HG03558 (cell line): ENCODE data around the gene IDI2.
"Not testable (repeated sequence)": the region's sequence is repeated elsewhere in the genome, so short reads cannot be mapped to it uniquely, and the experiment has no call there.

Experiments
- ATAC-seq: cut with Tn5 transposase; IDR thresholded peaks from one replicate; pipeline ENCODE4 v1.9.1; 2021; ENCODE audit warnings: moderate number of reproducible peaks; ENCODE audit not compliant: unreplicated experiment; ENCODE audit errors: extremely low read depth

IDI2 gene

DNA sequence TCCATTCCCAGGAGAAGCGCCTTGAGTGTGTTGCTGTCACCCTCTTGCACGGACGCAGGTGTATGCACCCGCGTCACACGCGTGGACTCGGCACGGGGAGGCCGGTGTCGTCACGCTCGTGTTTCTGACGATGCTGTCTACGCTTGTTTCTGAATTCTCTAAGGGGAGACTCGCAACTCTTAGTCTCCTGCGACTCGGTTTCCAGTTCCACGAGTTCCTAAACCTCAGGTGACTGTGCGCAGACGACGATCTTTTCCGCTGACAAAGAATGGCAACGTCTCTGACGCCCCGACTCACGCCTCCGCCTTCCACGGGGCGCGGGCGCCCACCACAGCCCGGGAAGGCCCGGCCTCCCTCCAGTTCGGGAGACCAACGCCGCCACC, 22.7 kb upstream of the IDI2 start:
- ATAC-seq: no peak

DNA sequence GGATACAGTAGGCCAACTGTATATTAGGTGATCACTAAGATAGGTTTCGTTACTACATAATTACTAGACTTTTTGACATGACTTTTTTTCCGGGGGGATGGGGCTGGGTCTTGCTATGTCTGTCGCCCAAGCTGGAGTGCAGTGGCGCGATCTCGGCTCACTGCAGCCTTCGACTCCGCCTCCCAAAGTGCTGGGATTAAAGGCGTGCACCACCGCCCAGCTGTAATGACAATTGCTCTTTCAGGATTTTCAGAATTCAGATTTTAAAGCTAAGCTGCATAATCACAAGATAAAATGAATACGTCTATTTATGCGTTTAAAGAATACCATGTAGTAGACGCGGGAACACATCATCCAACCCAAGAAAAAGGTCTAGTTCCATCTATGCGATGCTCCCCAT, 22.3 kb upstream of the IDI2 start:
- ATAC-seq: no peak

DNA sequence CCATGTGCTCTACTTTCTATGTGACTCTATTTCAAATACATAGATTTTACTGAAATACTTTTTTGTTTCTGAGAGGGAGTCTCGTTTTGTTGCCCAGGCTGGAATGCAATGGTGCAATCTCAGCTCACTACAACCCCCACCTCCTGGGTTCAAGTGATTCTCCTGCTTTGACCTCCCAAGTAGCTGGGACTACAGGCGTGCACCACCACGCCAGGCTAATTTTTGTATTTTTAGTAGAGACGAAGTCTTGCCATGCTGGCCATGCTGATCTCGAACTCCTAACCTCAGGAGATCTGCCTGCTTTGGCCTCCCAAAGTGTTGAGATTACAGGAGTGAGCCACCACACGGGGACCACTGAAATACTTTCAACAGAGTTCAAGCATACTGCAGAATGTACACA, 19.8 kb upstream of the IDI2 start:
- ATAC-seq: no peak

DNA sequence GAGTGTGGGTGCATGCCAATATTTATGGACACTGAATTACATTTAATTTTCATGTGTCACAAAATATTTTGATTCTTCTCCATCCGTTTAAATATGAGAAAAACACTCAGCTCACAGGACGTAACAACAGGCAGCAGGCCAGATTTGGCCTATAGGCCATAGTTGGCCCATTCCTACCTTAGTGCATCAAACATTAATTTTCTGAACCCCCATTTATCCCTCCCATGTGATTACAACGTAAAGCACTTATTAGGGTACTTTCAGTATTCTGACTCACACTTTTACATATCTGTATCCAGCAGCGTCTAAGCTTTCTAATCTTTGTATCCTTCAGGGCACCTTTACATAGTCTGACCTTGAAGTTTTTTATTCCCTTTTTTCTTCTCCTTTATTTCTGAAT, 19.3 kb upstream of the IDI2 start:
- ATAC-seq: no peak

DNA sequence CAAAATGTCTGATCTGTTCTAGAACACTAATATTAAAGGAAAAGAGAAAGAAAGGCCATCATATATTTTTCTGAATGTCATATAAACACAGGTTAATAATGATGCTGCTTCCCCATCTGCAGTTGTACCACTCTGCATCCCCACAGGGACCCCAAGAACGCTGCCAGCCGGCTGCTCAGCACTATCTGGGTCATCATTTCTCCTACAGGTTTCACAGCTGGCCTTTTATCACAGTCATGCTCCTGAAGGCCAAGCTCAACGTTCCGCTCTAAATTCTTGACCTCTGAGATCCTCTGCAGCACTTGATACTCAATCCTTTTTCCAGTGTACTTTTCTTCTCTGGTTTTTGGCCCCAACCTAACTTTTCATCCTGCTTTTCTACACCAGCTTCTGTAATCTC, 18.5 kb upstream of the IDI2 start:
- no peak for ATAC-seq

DNA sequence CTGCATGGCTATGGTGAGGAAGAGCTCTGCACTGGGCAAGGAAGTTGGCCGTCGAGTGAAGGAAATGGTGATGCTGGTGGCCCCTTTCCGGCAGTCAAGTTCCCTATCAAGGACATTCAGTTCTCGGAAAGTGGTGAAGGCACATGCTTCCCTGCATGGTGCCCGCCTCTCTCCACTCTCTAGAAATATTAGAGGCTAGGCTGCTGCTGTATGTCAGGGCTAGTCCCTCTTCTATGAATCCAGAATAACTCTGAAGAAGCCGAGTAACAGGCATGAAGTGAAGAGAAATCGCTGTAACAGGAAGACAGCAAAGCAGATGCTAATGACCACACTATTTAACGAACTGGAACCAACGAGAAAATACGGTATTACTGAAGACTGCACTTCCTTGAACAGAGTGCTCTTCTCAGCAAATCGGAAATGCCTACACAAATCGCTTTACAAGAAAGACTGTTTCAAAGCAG, 17.9 kb upstream of the IDI2 start:
- ATAC-seq: no peak

DNA sequence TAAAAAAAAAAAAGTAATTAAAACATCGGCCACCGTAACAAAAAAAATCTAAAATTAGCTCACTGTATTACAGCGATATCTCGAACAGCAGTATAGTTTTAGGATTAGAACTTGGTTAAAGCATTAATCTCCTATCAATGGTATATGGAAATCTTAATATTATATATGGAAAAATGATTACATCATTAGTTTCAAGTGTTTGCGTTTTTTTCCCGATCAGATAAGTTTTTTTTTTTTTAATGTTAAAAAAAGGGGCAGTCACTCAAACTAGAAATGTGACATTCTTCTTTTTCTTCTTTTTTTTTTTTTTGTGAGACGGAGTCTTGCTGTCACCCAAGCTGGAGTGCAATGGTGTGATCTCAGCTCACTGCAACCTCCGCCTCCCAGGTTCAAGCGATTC, 15.9 kb upstream of the IDI2 start:
- no peak for ATAC-seq

DNA sequence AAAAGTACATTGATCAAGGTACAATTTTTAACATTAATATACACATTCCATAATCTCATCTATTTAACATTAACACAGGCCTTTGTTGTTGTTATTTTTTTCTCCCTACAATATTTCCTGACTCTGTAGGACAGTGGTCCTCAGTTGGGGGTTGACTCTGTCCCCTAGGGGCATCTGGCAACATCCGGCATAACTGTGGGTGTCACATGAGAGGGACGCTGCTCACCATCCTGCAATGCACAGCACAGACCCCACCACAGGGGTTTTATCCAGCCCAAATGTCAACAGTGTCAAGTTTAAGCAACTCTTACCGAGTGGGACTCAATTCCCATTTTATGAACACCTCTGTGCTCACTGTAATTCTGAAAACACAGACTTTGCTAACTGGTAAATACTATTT, 14.5 kb upstream of the IDI2 start:
- ATAC-seq: no peak

DNA sequence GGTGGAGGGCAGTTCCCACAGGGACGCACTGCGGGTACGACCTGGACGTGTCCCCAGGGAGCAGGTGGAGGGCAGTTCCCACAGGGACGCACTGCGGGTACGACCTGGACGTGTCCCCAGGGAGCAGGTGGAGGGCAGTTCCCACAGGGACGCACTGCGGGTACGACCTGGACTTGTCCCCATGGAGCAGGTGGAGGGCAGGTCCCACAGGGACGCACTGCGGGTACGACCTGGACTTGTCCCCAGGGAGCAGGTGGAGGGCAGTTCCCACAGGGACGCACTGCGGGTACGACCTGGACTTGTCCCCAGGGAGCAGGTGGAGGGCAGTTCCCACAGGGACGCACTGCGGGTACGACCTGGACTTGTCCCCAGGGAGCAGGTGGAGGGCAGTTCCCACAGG, 13.1 kb upstream of the IDI2 start:
- ATAC-seq: not testable (repeated sequence)

DNA sequence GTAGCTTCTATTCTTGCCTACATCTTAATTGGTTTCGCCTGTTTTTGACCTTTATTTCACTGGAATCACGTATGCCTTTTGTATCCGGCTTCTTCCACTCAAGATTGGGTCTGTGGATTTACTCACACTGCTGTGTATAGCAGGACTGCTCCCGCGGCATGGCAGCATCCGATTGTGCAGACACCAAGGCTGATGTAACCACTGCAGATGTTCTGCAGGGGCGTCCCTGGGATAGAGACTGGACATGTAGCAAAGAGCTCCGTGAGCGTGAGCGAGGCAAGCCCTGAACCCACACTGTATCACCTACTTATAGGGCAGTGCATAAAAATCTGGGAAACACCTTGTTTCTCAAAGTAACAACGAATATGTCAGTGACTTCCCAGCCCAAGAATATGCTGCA, 11.4 kb upstream of the IDI2 start:
- ATAC-seq: no peak

DNA sequence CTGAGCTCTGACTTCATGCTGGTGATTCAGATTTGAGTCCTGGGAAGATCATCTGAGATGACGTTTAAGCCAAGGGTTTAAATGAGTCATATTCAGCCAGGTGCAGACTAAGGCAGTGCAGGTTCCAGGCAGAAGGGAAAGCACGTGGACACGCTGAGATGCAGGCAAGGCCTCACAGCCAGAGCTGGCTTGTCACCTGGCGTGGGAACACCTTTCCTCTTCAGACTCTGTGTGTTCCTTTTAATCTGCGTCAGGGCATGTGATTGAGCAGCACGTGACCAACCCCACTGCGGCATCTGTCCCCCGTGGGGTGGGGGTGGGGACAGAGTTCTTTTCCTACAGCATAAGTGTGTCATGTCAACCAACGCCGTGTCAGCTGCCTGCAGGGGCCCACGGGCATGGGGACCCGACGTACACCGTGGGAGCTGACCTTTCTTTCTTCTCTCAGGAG, 10.7 kb upstream of the IDI2 start:
- ATAC-seq: no peak

DNA sequence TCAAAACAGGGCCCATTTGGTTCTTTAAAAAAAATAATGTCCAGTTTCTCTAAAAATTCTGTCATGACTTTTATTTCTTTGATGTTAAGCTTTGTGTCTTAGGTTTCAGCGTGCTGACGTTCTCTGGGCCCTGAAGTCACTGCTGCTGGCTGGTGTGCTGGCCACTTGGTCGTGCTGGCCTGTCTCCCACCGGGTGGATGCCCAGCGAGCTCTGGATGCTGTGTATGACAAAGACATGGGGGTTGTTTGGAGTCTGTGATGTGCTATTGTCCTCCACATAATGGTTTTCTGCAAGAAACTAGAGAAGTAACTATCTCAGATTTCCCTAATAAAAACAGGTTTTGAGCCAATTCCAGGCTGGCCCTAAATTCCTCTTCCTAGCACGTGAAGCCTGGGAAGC, 9.5 kb upstream of the IDI2 start:
- ATAC-seq: no peak

DNA sequence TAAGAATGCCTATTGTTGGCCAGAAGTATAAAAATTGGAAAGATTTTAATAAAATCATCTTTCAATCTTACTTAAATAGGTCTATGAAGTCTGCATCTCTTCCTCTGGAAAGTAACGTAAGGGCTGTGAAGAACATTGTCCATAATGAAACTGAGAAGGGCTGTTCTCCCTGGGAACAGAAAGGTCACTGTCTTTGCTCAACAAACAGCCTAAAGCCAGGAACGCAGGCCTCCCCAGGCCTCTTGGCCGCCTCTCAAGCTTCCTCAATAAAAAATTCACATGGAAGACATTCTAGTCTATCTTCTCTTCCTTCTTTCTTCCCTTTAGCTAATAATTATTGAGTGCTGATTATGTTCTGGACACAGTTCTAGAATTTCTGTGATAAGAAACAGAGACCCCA, 9.1 kb upstream of the IDI2 start:
- ATAC-seq: no peak

DNA sequence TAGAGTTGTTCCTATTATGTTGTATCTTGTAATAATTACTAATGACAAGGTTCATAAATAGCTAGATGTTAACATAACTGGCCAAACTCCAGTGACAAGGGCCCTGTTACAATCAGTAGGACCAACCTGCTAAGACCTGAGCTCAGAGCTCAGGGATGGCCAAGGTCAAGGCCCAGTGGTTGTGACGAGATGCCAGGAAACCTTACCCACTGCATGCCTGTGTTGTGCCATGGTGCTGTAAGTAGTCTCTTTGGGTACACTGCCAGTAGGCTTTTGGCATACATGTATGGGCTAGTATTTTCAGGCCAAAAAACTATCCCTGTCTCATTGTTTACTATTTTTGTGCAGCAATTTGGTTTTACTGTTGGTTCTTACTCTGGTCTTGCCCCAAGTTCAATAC, 7.9 kb upstream of the IDI2 start:
- ATAC-seq: no peak

DNA sequence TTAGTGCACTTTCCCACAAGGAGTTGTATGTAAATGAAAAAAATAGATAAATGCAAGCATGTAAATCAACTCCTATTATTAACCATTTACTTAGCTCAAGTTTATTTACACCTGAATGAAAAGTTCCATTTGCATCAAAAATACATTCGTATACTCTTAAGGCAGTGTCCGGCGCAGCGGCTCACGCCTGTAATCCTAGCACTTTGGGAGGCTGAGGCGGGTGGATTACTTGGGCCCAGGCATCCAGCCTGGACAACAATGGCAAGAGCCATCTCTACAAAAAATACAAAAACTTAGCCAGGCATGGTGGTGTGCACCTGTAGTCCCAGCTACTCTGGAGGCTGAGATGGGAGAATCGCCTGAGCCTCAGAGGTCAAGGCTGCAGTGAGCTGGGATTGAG, 4.2 kb upstream of the IDI2 start:
- no peak for ATAC-seq

DNA sequence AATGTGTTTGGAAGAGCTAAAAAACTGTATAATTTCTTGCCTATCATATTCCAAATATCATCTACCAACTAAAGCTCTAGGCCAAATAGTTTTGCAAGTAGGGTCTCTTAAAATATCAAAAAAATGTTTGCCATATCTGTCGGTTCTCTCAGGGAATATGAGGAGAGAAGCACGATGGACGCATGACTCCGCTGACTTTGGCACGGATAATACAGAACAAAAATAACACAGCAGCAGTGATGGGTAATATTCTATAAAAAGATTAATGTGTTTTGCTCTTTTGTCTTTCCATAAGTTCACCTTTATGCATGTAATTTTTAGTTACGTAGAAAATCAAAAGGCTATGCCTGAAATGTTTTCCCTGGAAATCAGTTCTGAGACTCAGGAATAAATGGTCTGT, 919 bp upstream of the IDI2 start:
- no peak for ATAC-seq

DNA sequence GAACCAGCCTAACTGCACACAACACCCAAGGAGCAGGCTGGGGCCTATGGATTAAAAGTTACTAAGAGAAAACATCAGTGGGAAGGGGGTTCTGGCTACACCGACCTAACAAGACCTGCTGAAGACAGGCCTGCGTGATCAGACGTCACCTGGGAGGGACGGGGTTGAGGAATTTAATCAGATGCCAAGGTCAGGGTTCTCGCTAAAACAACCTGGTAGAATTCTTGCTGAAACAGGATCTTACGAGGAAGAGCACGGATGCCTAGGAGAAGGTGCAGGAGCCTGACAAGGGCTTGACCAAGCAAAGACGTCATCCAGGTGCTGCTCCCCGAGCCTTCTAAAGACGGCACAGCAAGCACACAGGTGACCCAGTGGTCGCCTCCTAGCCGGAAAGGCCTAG, 1.6 kb downstream of the IDI2 start:
- no peak for ATAC-seq

DNA sequence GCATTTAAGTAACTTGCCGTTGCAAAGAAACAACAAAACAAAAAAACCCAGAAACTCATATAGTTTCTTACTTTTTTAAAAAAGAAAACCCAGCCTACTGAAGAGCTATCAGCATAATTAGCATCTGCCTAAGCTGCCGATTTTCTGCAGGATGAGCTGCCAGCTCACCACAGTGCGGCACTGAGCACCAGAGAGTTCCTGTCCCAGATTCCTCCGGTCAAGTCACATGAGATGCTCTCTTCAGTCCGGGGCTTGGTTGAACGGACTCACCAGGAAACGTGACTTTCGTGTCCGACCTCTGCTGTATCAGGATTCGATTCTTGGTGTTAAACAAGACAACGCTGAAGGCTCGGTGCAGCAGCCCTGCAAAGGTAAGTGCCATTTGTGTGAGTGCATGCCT, 3.2 kb downstream of the IDI2 start:
- no peak for ATAC-seq

DNA sequence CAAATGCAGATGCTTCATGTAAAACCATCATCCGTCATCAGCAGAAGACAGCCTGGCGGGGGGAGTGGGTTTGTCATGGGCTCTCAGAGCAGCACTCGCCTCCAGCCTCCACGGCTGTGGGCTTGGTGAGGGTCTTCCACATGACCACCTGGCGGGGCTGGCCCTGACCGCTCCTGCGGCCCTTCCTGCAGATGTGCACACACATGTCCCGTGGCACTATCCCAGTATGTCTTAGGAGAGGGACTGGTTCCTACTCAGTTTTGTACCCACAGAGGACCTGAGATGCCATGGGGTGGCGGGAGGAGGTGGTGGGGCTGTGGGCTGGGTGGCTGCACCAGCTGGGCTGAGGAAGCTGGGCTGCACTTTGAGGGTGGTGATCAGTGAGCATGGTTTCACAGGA, 4.7 kb downstream of the IDI2 start:
- ATAC-seq: no peak

DNA sequence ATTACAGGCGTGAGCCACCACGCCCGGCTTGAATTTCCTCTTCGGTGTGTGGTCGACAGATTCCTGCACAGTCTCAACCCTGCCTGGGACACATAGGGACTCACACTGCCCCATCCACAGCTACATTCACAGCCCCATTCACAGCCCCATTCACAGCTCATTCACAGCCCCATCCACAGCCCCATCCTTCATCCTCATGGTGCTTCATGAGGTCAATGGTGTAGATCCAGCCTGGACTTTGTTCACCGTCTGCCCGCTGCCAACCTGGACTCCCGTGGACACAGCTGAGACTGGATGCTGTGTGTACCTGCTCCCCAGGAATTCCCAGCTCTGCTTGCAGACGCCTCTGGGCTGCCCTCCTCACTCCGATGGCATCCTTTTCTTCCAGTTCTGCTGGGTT, 5.2 kb downstream of the IDI2 start:
- no peak for ATAC-seq

DNA sequence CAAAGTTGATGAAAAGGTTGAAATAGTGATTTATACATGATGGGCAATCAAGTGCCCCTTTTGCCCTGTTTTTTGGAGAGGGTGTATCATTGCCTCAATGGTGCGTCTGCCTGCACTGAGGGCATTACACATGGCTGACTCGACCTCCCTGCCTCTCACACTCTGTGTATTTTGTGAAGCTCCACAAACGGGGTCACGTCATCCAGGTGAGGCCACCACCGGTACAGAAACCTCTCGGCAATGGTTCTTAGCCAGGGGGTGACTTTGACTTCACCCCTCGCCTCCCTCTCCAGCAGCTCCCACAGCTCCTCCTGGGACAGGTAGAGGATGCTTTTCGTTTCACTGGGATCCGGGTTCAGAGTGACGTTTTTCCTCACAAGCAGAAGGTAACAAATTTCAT, 6.3 kb downstream of the IDI2 start:
- ATAC-seq: no peak

DNA sequence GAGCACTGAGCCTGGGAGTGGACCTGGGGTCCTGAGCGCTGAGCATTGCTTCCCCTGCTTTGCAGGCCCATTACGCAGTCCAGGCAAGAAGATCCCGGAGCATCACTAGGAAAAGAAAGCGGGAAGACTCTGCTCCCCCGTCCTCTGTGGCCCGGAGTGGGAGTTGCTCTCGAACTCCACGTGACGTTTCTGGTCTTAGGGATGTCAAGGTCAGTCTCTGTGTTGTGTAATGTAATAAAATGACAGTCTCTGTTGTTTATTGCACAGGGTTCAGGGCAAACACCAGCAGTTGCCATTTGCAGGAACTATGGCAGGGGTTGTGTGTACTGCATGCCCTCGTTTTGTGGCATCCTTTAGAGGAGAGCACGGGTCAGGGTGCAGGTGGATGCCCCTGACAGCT, 10.0 kb downstream of the IDI2 start:
- ATAC-seq: no peak

DNA sequence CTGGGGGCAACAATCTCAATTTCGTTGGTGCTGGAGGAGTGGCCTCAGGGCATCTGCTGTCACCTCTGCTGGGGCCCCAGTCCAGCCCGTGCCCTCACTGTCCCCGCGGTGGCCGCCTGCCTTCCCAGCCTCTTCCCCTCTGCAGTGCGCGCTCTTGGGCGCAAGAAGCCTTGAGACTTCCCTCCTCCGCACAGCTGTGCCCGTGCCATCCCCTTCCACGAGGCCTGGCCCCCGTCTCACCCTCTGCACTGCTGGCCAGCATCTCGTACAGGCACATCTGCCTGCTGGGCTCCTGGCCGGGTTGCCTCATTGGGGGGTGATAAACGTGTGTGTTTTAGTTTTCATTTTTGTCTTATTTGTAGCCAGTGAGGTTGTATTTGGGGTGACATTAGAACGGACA, 14.0 kb downstream of the IDI2 start:
- ATAC-seq: no peak
